HTR-8/SVneo (cell line): ENCODE measurements around the gene SPACA6.
"Not testable (repeated sequence)": the region's sequence is repeated elsewhere in the genome, so short reads cannot be mapped to it uniquely, and the experiment has no call there.

Experiments used
- DNase-seq: peaks from one replicate; pipeline ENCODE4 v3.0.0; 2011; ENCODE audit warnings: low spot score, mixed read lengths; ENCODE audit not compliant: insufficient read length
- FAIRE-seq: peaks from 2 replicates; lab custom pipeline; 2011; peaks lifted over from hg19 to GRCh38; lab: Jason Lieb, UNC

The SPACA6 gene

DNA sequence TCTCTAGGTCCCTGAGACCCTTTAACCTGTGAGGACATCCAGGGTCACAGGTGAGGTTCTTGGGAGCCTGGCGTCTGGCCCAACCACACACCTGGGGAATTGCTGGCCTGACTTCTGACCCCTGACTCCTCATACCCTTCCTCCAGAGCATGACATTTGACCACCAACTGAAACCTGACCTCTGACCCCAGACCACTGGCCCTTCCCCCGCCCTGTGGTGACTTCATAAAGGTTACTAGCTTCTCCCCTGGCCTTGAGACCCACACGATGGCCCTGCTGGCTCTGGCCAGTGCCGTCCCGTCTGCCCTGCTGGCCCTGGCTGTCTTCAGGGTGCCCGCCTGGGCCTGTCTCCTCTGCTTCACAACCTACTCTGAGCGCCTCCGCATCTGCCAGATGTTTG, at the start of gene SPACA6:
SPACA6 (plus strand) TSS at position 71 of the 400 bp plus-strand sequence; CDS start at position 268, 197 bp downstream.
- DNase-seq (no peak), FAIRE-seq (no peak)

DNA sequence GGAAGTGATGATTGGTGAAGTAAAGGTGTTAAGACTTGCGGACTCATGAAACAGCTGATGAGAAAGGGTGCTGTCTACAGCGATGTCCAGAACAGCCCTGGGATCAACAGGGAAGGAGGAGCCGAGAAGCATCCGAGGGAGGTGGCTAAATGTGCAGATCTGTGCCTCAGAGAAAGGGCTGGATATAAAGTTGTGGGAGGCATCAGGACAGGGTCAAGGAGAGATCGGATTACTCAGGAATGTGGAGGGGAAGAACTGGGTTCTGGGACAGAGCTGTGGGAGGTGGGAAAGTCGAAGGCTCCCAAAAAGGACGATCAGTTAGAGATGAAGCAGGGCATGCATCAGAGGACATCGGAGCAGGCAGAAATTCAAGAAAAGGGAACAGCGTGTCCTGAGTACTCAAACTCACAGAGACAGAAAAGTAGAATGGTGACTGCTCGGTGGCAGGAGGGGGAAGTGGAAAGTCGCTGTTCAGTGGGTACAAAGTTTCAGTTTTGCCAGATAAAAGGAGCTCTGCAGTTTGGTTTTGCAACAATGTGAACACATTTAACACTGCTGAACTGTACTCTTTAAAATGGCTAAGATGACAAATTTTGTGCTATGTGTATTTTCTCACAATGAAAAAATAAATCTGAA, 48.4 kb upstream of the SPACA6 start:
- DNase-seq = no peak
- FAIRE-seq = no peak

DNA sequence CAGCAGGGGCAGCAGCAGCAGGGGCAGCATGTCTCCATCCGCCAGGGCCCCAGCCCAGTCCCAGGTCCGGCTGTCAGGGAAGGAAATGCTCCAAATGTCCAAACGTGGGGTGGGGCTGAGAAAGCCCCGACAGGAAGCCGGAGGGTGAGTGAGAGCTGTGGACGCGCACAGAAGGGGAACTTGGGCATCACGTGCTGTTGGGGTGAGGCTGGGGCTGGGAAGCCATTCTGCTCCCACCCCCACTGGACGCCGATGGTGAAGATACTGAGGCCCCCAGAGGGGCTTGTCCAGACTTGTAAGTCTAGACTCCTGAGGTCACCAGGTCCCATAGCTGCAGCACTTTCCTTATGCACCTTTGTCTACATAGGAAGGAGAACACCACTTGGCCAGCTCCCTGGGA, 46.4 kb upstream of the SPACA6 start, which contains the start of gene SIGLEC14:
SIGLEC14 (minus strand) TSS at position 96 of the 400 bp plus-strand sequence; CDS start at position 30, 66 bp downstream.
- DNase-seq, FAIRE-seq: not testable (repeated sequence)

DNA sequence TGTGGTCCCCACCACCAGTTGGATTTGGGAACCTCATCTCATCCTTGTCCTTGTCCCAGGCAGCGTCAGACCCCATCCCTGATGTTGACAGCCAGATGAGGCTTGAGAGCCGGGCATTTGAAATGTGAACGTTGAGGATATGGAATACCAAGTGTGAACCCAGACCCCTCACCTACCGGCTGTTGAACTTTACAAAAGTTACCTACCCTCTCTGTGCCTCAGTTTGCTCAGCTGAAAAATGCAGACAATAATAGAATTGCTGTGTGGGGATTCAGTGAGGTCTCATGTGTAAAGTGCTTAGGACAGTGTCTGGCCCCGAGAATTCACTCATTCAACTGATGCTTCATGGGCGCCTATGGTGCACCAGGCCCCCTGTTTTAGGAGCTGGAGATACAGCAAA, 45.8 kb upstream of the SPACA6 start:
- no peak for FAIRE-seq

DNA sequence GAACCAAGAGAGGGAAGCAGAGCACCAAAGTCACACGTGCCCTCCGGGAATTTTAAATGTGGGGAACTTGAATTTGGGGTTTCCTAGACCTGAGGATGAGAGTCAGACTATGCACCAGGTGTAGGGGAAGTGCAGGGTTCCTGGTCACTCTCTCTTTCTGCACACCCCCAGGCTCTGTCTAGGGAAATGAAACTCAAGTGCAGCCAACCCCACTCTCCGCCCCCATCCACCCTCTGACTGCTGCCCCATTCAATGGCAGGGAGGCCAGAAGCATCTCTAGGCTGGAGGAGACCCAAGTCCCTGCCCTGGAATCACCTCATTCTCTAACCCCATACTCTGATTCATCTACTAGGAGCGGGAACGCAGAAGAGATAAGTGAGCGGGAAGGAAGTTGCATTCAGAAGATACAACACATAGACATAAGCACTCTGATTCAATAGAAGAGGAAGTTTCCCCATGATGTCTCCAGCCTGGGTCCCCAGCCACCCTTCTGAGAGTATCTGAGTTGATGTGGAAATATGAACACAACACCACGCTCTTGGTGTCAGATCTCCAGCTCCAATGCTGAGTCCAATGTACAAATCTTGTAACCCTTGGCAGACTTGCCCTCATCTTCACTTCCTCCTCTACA, 41.8 kb upstream of the SPACA6 start:
- DNase-seq = no peak
- FAIRE-seq = no peak

More for the DNA sequence above, 45.8 kb upstream of the SPACA6 start:
- DNase-seq = no peak

- FAIRE-seq (no peak), DNase-seq (no peak)
Observed at GRCh38 chr19:51652266-51652665, 40.9 kb upstream of the SPACA6 start.

GRCh38 chr19:51653162-51653561, 40.0 kb upstream of the SPACA6 start:
- no peak for FAIRE-seq
- no peak for DNase-seq

GRCh38 chr19:51654783-51655182, 38.3 kb upstream of the SPACA6 start:
- FAIRE-seq (no peak), DNase-seq (no peak)

DNA sequence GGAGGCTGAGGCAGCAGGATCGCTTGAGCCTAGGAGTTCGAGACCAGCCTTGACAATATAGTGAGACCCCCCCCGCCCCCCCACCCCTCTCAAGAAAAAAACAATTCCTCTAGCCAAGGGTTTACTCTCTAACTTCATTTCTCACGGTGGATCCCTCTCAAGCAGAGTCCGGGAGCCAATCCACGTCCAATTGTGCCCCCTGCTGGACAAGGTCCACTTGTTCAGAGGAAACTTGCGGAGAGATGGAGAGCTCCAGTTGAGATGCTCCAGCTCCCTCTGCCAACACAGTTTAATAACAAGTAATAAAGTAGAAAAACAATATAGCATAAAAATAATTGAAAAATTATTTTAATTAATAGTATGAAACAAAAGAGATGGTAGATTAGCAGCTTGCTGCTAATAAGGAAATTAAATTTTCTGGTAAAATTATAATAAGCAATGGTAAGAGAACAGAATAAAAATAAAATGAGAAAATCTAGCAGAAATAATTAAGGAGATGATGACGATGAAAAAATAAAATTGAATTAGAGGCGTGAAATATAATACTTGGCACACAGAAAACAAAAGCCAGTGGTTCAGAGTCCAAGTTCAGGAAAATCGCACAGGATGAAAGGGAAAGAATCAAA, 32.0 kb upstream of the SPACA6 start:
- DNase-seq (peak; percentile 65), FAIRE-seq (no peak)

DNA sequence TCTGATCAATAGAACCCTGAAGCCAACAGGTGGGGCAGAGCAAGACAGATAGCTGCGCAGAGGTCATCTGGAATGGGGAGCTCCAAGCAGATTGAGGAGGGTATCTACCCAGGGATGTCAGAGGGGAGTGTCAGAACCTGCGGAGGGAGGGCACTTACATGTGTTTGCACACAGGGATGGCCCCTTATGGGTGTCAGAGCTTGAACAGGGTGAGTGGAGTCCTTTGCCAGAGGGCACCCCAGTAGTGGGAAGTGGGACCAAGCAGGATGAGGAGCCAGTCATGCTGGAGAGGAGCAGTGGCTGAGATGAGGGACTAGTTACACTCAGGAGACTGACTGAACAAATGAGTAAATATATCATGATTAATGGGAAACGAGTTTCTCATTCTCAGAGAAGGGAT, 29.5 kb upstream of the SPACA6 start:
- DNase-seq (no peak), FAIRE-seq (no peak)

DNA sequence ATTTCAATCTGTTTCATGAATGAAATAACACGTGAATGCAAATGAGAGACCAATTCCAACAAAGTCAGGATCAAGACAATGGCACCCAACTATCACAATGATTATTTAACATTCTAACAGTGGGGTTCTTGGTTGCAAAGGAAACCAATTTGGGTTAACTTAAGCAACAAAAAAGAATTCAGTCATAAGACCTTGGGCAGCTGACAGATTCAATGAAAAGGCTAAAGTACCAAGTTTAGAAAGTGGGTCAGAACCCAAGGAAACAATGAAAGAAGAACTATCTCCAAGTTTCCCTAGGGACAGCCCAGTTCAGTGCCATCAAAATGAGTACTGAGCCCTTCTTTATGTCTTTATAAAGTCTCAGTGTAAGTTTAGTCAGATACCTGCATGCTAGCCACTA, 29.0 kb upstream of the SPACA6 start:
- FAIRE-seq = no peak
- no peak for DNase-seq

- FAIRE-seq = no peak
Observed at GRCh38 chr19:51664997-51665396, 28.1 kb upstream of the SPACA6 start.

GRCh38 chr19:51668216-51668615, 24.9 kb upstream of the SPACA6 start:
- FAIRE-seq (no peak), DNase-seq (no peak)

More at GRCh38 chr19:51664997-51665396, 28.1 kb upstream of the SPACA6 start:
- DNase-seq = no peak

DNA sequence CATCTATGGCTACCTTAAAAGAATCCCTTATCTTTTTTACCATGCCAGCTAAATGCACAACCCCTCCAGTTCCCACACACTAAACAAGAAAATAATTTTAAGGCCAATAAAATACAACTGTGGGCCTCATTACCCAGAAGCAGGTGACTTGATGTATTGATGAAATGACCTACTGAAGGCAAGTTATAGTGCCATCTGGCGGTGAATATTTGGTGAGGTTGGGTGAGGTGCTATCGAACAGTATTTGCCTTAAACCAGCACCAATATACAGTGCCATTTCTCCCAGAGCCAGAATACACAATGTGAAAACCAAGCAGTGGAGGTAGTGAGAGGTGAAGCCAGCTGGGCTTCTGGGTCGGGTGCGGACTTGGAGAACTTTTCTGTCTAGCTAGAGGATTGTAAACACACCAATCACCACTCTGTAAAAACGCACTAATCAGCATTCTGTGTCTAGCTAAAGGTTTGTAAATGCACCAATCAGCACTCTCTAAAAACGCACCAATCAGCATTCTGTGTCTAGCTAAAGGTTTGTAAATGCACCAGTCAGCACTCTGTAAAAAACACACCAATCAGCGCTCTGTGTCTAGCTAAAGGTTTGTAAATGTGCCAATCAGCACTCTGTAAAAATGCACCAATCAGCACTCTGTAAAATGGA, 17.1 kb upstream of the SPACA6 start:
- not testable (repeated sequence) for DNase-seq
- FAIRE-seq = peak; percentile 49

DNA sequence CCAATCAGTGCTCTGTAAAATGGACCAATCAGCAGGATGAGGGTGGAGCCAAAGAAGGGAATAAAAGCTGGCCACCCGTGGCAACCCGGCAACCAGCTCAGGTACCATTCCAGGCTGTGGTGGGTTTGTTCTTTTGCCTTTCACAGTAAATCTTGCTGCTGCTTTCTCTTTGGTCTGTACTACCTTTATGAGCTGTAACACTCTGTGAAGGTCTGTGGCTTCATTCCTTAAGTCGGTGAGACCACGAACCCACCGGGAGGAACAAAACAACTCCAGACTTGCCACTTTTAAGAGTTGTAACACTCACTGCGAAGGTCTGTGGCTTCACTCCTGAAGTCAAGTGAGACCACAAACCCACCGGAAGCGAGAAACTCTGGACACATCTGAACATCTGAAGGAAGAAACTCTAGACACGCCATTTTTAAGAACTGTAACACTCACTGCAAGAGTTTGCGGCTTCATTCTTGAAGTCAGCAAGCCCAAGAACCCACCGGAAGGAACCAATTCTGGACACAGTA, 16.5 kb upstream of the SPACA6 start:
- no peak for FAIRE-seq
- no peak for DNase-seq

GRCh38 chr19:51680474-51680873, 12.7 kb upstream of the SPACA6 start:
- no peak for FAIRE-seq

GRCh38 chr19:51681286-51681941, 11.7 kb upstream of the SPACA6 start:
- DNase-seq (no peak), FAIRE-seq (no peak)

More at GRCh38 chr19:51680474-51680873, 12.7 kb upstream of the SPACA6 start:
- DNase-seq = no peak

DNA sequence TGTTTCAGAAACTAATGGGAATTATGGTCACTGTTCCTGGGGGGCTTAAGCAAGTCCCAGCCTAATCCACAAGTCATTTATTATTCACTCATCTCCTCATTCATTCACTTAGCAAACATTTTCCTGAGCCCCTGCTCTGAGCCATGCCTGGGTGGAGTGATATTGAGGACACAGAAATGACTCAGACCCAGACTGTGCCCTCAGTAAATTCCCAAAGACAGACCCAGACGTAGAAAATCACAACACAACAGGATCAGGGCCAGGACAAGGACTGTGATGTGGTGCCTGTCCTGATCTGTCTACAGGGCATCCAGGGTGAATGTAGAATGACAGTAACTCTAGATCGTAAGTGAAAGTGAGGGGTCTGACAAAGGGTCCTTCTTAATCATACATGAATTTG, 7.0 kb upstream of the SPACA6 start:
- DNase-seq = no peak
- FAIRE-seq = no peak

- DNase-seq (peak; percentile 53), FAIRE-seq (peak; percentile 20)
Observed at GRCh38 chr19:51687791-51688670, 5.1 kb upstream of the SPACA6 start.
